NCI-H2196 (cell line): ENCODE results near the gene SH3GL3.

ENCODE experiments used
- DNase-seq: peaks from one replicate; lab custom pipeline; 2025; ENCODE audit not compliant: unreplicated experiment; lab: John Stamatoyannopoulos, UW

Gene SH3GL3

GRCh38 chr15:83658430-83659416 is 211.6 kb downstream of the SH3GL3 start:
- no peak for DNase-seq

- DNase-seq = no peak
Measured at GRCh38 chr15:83659417-83659812, 212.3 kb downstream of the SH3GL3 start.

DNA sequence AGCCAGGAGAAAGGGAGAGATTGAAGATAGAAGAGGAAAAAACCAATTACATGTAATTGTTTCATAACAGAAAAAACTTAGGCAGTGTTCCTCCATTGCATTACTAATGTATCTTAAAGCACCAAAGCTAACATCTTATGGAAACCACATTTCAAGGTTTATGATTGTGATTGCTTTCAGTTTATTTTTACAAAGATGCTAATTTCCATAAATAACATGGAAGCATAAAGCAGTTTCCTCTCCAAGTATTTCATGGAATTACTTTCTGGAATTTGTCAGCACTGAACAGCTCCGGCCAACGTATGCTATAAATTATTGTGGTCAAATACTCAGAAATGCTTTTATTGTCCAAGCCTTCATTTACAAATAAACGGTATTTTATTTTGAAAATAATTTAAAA is 218.3 kb downstream of the SH3GL3 start:
- no peak for DNase-seq
